CD4-positive, alpha-beta T cell treated with Interleukin-17A for 1 hour (primary cell): ENCODE measurements around the gene SPTLC3.

ENCODE experiments used
- DNase-seq: peaks from one replicate; pipeline ENCODE4 v3.0.0-alpha.2; 2020

SPTLC3 gene

DNA sequence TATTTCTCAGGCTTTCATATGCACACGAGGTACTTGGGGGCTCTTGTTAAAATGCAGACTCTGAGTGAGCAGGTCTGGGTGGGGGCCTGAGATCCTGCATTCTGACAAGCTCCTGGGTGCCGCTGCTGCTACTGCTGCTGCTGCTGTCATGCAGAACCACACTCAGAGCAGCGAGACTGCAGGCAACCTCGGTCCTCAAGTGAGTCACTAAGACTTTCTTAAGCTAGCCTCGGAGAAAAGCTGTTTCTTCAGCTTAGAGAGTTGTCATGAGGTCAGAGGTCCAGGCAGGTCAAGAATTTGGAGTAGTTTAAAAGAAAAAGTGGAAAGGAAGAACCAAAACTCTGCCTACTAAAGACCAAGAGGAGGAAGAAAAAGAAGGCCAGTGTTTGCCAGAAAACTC, 92.9 kb downstream of the SPTLC3 start:
- no peak for DNase-seq

- DNase-seq: no peak
Measured at GRCh38 chr20:13102237-13102636, 93.5 kb downstream of the SPTLC3 start.

DNA sequence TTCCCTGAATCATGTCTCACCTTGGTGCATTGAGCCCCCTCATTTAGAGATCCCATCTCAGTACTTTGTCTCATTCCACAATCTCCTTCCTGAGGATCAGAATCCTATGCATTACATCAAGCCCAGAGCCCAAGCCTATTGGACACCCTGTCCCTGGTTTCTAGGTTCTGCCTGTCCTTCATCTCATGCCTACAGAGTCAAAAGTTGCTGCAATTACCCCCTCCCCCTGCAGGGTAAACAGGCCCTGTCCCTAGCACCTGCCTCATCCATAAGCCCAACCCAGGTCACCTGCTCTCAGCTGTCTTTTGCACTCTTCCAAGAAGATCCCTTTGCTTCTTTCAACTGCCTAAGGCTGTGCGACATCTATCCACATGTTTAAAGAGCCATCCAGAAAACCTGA, 93.9 kb downstream of the SPTLC3 start:
- no peak for DNase-seq

DNA sequence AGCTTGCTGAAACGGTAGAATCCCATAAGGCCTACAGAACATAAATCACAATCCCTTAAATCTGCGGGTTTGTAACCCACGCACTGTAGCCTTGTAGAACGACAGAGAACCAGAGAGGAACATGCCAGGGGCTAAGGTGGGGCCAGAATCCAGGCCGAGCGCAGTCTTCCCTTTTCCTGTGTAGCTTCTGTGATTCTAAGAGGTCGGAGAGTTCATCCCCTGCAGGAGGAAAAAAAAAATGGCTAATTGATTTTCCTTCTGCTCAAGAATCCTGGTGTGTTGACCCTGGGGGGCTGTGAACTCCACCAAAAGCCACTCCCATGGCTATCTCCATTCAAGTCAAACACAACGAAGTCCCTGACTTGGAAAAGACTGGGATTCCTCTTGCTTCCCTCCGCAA, 96.3 kb downstream of the SPTLC3 start:
- no peak for DNase-seq

DNA sequence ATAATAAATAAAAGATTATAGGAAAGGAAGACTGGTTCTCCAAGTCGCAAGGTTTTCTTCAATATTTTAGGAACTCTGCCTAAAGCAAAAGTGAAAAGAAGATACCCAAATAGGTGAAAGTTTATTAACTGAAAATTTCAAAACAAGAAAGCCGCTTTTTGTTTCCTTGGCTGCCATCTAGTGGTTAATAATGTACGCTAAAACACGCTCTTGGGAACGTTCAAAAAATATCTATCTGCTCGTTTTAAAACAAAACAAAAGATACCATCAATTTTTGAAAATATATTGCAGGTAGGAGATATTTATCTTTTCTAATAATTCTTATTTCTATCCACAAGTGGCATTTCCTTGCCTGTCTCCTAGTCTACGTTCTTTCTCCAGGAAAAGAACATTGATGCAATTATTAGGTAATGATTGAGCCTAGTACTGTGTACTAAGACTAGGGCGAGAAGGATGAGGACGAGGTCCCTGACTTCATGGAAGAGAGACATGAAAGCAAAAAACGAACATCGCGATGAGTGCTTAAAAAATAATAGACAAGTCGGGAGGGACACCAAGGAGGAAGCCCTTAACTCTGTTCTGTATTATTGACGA, 97.2 kb downstream of the SPTLC3 start:
- DNase-seq: peak; percentile 30

DNA sequence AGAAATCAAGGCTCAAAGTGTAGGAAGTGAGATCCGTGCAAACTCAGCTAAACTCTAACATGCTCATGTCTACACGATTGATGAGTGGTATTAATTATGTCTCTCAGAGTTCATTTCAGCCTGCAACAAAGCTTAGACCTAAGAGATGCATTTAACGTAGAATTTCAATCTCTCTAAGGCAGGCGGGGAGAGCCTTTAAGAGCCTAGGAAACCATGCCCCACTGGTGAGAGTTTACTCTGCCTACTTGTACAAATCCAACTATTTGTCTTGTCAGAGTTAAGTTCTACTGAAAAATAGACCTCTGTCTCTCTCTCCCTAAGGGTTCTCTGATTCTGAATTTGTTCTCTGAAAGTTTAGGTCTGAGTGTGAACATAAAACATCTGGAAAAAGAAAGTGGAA, 100.9 kb downstream of the SPTLC3 start:
- no peak for DNase-seq

DNA sequence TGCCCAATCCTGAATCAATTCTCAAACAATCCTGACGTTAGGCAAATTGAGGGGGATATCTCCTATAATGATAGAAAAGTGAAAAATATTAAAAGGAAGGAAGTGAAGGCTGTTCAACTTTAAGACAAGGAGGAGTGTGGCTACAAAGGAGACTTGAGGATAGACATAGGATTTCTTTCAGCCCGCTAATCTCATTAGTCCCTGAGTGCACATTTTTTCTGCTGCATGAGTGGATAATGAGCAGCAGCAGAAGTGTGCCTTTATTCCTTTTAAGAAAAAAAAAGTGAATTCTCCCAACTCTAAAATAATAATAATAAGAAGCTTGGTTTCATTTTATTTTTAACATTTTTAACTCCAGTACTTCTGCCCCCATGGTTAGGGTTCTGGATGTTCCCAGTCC, 102.0 kb downstream of the SPTLC3 start:
- DNase-seq: no peak

- DNase-seq: no peak
Measured at GRCh38 chr20:13111249-13111911, 102.6 kb downstream of the SPTLC3 start.

- no peak for DNase-seq
Measured at GRCh38 chr20:13113731-13114130, 105.0 kb downstream of the SPTLC3 start.

- no peak for DNase-seq
Measured at GRCh38 chr20:13117200-13117599, 108.4 kb downstream of the SPTLC3 start.

GRCh38 chr20:13118676-13119075, 109.9 kb downstream of the SPTLC3 start:
- no peak for DNase-seq

DNA sequence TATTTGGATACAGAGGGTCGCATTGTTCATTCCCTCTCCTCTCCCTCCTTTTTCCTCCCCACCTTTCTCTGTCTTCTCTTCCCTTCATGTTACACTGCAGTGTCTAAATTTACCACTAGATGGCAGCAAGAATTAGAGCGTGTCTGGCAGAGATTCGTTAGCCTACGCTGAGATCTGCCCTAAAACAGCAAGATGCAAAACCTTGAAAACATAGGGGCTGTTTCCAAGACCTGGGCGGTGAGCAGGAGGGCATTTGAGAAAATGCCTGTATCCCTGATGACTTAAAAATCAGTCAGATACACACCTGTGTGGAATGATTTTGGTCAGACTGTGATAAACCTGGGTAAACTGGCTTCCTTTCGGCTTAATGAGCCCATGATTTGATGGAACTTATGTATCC, 110.8 kb downstream of the SPTLC3 start:
- DNase-seq: peak; percentile 72

- DNase-seq: no peak
Measured at GRCh38 chr20:13120471-13120870, 111.7 kb downstream of the SPTLC3 start.

DNA sequence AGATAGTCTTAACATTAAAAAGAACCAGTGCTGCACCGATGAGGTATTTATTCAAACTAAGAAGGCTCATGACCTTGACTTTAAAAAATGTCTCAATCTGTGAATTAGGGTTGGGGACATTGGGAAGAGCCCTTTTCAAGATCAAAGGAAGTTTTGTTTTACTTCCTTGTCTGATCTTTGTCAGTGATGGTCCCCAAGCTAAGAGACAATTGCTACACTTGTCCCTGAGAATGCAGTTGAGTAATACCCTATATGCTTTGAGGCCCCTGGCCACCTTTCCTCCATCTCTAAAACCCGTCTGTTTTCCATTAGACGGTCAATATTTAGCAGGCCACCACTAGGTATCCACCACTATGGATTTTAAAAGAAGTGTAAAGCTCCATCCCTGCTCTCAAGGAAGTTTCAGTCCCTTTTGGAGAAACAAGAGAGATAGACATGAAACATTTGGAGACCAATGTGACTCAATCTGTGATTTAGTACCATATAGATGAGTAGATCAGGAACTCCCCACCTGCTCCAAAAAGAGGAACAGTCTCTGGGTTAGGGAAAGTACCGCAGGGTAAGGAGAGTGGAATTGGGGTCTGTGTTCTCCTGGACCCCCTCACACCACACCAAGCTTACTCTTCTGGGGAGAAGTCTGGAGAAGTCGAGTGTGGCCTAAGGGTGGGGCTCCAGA, 113.2 kb downstream of the SPTLC3 start:
- DNase-seq: no peak

GRCh38 chr20:13125486-13125885, 116.7 kb downstream of the SPTLC3 start:
- no peak for DNase-seq

GRCh38 chr20:13128173-13128572, 119.4 kb downstream of the SPTLC3 start:
- DNase-seq: no peak

- DNase-seq: no peak
Measured at GRCh38 chr20:13130061-13130706, 121.4 kb downstream of the SPTLC3 start.

DNA sequence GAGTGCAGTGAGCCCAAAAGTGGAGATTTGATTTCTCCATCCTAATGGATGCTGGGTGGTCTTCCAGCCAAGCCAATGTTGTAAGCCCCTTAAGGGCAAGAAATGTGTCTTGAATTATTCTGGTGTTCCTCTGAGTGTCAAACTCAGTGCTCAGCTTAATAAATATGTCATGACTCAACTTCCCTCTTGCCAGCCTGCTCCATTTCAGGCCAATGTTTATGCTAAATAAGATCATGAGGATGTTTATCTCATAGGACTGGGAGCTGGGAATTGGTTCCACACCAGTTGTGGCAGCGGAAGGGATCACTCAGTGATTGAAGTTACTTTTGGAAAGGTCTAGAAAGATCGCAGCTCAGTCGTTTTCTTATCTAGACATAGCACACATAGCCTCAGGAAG, 121.9 kb downstream of the SPTLC3 start:
- no peak for DNase-seq

- no peak for DNase-seq
Measured at GRCh38 chr20:13131688-13132087, 122.9 kb downstream of the SPTLC3 start.

- no peak for DNase-seq
Measured at GRCh38 chr20:13139459-13140150, 130.8 kb downstream of the SPTLC3 start.

DNA sequence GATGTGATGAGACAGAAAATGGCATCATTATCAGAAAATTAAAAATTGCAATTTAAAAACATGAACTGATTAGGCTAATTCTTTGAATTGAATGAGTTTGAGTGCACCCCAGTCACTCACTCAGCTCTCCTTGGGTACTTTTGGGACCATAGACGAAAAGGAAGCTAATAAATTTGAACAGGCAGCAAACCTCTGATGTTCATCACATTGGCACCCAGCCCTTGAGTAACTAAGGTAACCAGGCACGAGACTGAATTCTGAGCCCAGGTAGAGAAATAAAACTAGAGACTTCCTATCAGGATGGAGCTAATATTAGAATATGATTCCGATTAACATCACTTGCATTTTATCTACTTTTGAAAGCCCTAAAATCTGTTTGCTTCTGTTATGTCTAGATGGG, 131.4 kb downstream of the SPTLC3 start:
- DNase-seq: no peak

DNA sequence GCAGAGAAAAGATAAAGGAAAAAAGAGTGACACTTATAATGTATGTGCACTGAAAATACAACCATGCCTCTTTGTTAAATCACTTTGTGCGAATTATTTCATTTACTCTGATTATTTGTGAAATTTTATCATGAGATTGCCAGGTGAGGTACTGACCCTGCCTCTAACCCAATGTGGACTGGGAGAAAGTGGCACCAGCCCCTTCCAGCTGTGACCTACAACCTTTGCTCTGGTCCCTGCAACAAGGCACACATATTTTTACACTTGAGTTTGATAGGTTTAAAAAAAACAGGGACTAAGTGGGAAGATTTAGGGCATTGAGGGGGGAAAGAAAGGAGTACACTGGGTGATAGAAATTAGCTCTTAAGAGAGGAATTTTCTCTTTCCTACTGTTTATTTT, 132.0 kb downstream of the SPTLC3 start:
- DNase-seq: no peak

GRCh38 chr20:13141546-13141945, 132.8 kb downstream of the SPTLC3 start:
- no peak for DNase-seq
